ENCODE measurements around the gene CUL3.
A peak's percentile ranks its signal among the peaks of the same experiment; 100 is the strongest.
"Not testable (repeated sequence)": the region's sequence is repeated elsewhere in the genome, so short reads cannot be mapped to it uniquely, and the experiment has no call there.

CUL3 gene

GRCh38 chr2:224585211-224586088 lies at the start of gene CUL3:
TSS of gene CUL3 (minus strand) at chr2:224585363. CDS start at chr2:224585009, 354 bp downstream.
- peak; percentile 98 for DNase-seq (ENCODE audit: low spot score)

GRCh38 chr2:224630659-224631550 lies 45.7 kb upstream of the CUL3 start:
- DNase-seq (ENCODE audit: low spot score): no peak

DNA sequence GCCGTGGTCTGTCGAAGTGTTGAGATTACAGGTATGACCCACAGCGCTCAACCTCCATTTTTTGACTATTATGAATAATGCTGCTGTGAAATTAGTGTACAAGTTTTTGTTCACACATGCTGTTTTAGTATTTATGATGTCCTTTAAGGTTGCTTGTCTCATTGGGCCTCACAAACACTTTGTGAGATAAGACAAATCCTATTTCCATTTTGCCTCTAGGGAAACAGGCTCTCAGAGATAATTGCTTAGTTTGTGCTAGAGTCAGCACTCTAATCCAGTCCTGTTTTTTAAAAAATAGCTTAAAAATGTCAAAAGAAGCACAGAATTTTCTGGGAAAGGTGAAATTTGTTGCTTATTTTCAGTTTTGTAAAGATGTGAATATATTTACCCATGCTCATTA lies 43.3 kb upstream of the CUL3 start:
- DNase-seq (ENCODE audit: low spot score): no peak

- DNase-seq (ENCODE audit: low spot score): no peak
Measured at GRCh38 chr2:224626735-224627134, 41.6 kb upstream of the CUL3 start.

GRCh38 chr2:224613543-224614286 lies 28.6 kb upstream of the CUL3 start:
- DNase-seq (ENCODE audit: low spot score): no peak

DNA sequence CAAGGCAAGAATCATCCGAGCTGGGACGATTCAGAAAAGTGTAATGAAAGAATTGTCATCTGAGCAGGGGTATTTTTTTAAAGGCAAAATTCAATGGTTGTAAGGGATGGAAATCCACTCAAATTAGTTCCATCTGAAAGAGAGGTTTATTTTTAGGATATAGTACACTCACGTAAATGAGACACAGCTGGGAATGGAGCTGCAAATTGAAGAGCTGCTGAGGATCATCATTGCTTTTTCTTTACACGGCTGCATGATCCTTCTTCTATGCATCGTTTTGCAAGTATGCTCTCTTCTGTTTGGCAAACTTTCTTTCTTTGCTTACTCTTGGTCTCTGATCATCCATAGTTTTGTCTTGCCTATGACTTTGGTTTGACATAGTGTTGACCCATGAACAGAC lies 27.4 kb upstream of the CUL3 start:
- DNase-seq (ENCODE audit: low spot score): no peak

GRCh38 chr2:224611938-224612337 lies 26.8 kb upstream of the CUL3 start:
- peak; percentile 47 for DNase-seq (ENCODE audit: low spot score)

DNA sequence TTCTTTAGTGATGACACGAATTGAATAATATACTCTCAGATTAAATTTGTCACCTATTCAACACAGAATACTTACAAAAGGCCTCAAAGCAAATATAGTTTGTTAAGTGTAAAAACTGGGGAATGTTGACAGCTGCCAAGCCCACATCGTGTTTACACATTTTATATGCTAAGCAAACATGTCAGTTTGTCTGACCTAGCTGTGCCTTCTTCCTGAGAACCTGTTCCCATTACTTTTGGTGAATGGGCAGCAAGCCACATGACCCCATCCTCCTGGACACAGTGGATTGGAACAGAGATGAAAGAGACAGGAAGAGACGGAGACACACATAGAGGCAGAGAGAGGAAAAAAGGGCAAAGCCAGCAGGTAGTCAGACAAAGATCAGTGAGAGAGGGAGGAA lies 22.9 kb upstream of the CUL3 start:
- DNase-seq (ENCODE audit: low spot score): no peak

- not testable (repeated sequence) for DNase-seq (ENCODE audit: low spot score)
Measured at GRCh38 chr2:224603746-224604500, 18.8 kb upstream of the CUL3 start.

DNA sequence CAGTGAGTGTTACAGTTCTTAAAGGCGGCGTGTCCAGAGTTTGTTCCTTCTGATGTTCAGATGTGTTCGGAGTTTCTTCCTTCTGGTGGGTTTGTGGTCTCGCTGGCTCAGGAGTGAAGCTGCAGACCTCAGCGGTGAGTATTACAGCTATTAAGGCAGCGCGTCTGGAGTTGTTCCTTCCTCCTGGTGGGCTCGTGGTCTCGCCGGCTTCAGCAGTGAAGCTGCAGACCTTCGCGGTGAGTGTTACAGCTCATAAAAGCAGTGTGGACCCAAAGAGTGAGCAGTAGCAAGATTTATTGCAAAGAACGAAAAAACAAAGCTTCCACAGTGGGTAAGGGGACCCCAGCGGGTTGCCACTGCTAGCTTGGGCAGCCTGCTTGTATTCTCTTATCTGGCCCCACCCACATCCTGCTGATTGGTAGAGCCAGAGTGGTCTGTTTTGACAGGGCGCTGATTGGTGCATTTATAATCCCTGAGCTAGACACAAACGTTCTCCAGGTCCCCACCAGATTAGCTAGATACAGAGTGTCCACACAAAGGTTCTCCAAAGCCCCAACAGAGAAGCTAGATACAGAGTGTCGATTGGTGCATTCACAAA lies 17.7 kb upstream of the CUL3 start:
- not testable (repeated sequence) for DNase-seq (ENCODE audit: low spot score)

DNA sequence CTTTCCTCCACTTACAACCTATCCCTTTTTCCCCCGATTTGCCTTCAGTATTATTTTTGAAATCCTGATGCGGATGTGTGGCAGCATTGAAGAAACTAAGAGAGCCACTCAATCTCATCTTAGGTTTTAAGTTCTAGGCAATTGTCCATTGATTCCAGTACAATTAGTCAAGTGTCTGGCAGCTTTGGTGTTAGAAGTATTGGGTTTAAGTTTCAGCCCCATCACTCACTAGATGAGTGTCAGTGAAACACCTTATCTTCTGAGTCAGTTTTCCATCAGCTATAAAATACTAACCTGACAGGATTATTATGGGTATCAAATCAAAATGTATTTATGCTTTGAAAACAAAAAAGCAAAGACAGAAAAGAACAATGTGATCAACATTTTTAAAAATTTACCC lies 16.8 kb upstream of the CUL3 start:
- no peak for DNase-seq (ENCODE audit: low spot score)

DNA sequence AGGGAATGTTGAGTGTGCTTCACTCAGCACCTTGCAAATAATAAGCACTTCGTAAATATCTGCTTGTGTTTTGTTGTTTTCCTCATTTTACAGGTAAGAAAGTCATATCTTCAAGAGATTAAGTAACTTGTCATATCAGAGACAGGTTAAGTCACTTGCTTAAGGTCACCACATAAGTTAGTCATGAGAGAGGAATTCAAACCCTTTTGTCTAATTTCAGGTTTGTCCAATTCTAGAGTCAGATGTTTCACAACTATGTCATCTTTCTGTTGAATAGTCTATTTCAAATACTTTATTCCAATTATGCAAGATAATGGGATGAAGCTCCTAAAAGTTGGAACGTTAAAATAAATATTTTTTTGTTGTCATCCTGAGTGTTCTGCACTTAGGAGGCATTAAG lies 13.5 kb upstream of the CUL3 start:
- DNase-seq (ENCODE audit: low spot score): no peak

- DNase-seq (ENCODE audit: low spot score): no peak
Measured at GRCh38 chr2:224596289-224596688, 11.1 kb upstream of the CUL3 start.

DNA sequence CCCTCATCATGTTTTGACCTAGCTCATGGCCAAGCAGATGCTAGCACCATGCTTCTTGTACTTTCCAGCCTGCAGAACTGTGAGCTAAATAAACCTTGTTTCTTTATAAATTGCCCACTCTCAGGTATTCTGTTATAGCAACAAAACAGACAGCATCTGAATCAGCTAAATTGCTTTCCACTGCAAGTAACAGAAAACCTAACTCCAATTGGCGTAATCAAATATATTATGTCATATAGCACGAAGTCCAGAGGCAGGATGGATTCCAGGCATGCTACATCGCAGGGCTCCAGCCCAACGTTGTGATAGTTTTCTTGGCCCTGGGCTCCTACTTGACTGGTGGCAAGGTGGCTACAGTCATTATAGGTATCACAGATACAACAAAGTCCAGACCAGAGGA lies 10.4 kb upstream of the CUL3 start:
- no peak for DNase-seq (ENCODE audit: low spot score)

- no peak for DNase-seq (ENCODE audit: low spot score)
Measured at GRCh38 chr2:224594840-224595239, 9.7 kb upstream of the CUL3 start.

GRCh38 chr2:224591220-224591619 lies 6.1 kb upstream of the CUL3 start:
- DNase-seq (ENCODE audit: low spot score): no peak

DNA sequence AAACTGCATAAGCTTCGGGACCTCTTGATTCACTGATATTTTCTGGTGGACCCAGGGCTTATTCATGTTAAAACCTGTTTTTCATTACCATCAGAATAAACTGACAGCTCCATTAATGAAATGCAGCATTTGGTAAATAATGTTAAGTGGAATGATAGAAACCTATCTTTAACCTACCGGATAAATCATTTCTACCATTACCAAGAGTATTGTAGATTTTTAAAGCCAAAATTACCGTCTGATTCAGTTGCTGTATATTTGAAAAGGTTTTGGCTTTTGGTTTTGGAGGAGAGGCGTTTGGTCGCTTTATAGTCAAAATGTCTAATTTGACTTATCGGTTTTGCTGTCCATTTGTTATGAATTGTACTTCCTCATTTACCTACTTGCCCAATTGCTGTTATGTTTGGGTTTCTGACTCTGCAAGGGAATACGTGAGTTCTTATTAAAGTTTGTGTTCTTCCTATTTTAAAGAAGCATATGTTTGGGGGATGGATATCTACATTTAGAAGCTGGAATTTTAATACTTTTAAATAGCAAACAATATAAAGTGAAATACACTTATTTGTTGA lies 1.0 kb upstream of the CUL3 start:
- DNase-seq (ENCODE audit: low spot score): peak; percentile 69

GRCh38 chr2:224584785-224585210 lies 365 bp downstream of the CUL3 start:
- DNase-seq (ENCODE audit: low spot score): peak; percentile 60

- DNase-seq (ENCODE audit: low spot score): peak; percentile 66
Measured at GRCh38 chr2:224584111-224584784, 915 bp downstream of the CUL3 start.

GRCh38 chr2:224583033-224583432 lies 2.1 kb downstream of the CUL3 start:
- not testable (repeated sequence) for DNase-seq (ENCODE audit: low spot score)
